ENCODE data around the gene ZNF783. TPM values are rescaled to one million over a fixed set of nuclear protein-coding genes. Genes with fewer than 3 reads are reported as not detected.
"Not testable (repeated sequence)": the region's sequence is repeated elsewhere in the genome, so short reads cannot be mapped to it uniquely, and the experiment has no call there.

ZNF783 gene
- total RNA-seq, 1 experiment from 2014 or later: 4.3 TPM

- DNase-seq (ENCODE audit: low read depth): no peak
These were observed 67.9 kb downstream of the ZNF783 start for GRCh38 chr7:149329766-149330334.

GRCh38 chr7:149330914-149331567 lies 69.0 kb downstream of the ZNF783 start:
- no peak for DNase-seq (ENCODE audit: low read depth)

GRCh38 chr7:149332602-149333320 lies 70.8 kb downstream of the ZNF783 start:
- not testable (repeated sequence) for DNase-seq (ENCODE audit: low read depth)

GRCh38 chr7:149333321-149333717 lies 71.3 kb downstream of the ZNF783 start:
- no peak for DNase-seq (ENCODE audit: low read depth)

GRCh38 chr7:149334219-149334618 lies 72.2 kb downstream of the ZNF783 start:
- no peak for DNase-seq (ENCODE audit: low read depth)

Other genes starting within 250 kb of the ZNF783 start
- gene PDIA4, start 233.7 kb upstream of the ZNF783 start, total RNA-seq (2014; rRNA removed; shearing (Covaris generic)): 332 and 349 TPM in 2 replicates
- 4.8 and 6.9 TPM in 2 replicates for gene ZNF786, start 171.5 kb upstream of the ZNF783 start, total RNA-seq (2014; rRNA removed; shearing (Covaris generic))
- gene ZNF425, start 135.9 kb upstream of the ZNF783 start, total RNA-seq (2014; rRNA removed; shearing (Covaris generic)): 1.3 and 1.4 TPM in 2 replicates
- gene ZNF398, start 114.7 kb upstream of the ZNF783 start, total RNA-seq (2014; rRNA removed; shearing (Covaris generic)): 8.7 and 12.4 TPM in 2 replicates
- gene ZNF282, start 66.7 kb upstream of the ZNF783 start, total RNA-seq (2014; rRNA removed; shearing (Covaris generic)): 20.0 and 22.6 TPM in 2 replicates
- 12.0 and 14.9 TPM in 2 replicates for gene ZNF212, start 22.5 kb upstream of the ZNF783 start, total RNA-seq (2014; rRNA removed; shearing (Covaris generic))
- gene ZNF777, start 198.9 kb downstream of the ZNF783 start, total RNA-seq (2014; rRNA removed; shearing (Covaris generic)): 8.2 and 11.4 TPM in 2 replicates
- gene ZNF746, start 235.6 kb downstream of the ZNF783 start, total RNA-seq (2014; rRNA removed; shearing (Covaris generic)): 20.7 and 23.7 TPM in 2 replicates